Stimulated activated CD8-positive, alpha-beta memory T cell treated with anti-CD3 and anti-CD28 coated beads, Interleukin-4, amount 100 ng/mL, for 48 hours (primary cell): ENCODE measurements around the gene RIMBP2.

Experiments
- DNase-seq: peaks from one replicate; pipeline ENCODE4 v3.0.0-alpha.2; 2020

RIMBP2 gene

DNA sequence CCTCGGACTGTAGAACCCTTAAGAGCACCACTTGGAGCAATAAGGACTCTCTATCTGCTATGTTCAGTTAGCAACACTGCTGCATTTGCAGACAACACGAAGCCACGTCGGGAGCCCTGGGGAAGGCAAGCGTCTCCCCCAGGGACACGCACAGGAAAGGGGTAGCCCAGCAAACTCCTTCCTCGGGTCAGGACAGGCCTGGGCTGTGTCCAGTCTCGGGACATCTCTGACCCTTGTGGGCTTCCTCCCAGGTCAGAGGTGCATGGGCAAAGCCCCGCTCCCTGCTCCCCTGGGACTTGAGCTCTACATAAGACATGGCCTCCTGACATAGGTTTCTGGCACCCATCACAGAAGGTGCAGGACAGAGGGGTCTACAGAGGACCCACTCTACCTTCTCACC lies 258.9 kb downstream of the RIMBP2 start:
- no peak for DNase-seq

DNA sequence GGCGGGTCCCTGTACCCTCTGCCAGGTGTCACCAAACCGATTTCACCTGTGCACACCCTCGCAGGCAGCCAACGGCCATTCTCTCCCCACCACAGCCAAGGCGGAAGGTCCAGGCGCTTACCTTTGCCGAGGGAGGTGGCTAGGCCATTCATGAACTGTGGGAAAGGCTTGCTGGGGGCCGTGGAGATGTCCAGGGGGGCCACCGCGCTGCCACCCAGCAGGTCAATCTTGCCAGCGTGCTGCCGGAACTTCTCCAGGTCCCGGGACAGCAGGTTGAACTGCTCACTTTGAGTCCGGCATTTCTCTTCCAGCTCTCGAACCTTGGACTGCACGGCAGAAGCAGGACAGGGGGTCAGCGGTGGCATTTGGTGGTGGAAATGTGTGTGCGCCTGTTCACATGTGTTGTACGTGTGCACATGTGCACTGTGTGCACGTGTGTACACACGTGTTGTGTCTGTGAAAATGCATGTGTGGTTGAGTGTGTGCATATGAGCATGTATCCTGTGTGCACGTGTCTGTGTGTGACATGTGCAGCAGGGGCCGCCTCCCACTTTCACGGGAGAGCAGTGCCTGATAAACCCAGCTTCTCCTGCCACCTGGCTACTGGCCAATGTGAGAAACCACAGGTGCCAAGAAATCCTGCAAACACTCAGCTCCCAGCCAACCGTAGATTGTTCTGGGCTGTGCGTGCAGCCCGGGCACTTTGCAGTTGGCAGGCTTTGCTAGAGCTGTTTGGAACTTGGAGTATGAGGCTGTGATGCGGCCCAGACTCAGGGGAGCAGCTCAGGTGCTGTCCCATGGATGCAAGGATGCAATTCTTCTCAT lies 259.5 kb downstream of the RIMBP2 start:
- no peak for DNase-seq

DNA sequence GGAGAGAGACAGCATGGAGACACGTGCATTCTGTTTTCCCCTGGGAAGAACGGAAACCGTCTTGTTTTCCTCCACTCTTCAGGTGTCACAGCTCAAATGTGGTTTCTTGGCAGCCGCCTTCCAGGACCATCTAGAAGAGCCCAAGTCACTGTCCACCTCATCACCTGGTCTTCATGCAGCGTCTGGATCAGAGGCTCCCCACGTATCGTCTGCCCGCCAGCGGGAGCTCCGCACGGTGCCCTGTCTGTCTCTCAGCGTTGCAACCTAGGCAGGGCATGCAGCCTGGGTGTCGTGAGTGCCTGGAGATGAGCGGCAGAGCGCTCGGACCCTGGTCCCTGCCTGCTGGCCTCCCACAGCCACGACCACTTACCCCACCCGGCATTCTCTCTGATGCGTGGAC lies 260.9 kb downstream of the RIMBP2 start:
- no peak for DNase-seq

DNA sequence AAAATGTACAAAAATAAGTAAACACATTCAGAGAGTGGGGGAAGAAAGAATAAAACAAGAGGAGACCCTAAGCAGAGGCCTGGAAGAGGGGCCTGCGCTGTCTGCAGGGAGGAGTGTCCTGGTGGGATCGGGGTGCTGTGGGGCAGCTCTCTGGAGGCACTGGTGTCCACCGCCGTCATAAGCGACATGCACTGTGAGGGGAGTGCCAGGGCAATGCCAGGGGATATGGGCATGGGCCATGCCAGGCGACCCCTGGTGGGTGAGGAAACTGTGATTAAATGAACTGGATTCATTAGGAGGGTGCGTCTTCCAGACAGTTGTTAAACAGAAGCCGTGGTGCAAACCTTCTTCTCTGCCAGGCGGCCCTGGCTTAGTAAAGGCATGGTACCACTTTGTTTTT lies 261.8 kb downstream of the RIMBP2 start:
- DNase-seq, result no peak

DNA sequence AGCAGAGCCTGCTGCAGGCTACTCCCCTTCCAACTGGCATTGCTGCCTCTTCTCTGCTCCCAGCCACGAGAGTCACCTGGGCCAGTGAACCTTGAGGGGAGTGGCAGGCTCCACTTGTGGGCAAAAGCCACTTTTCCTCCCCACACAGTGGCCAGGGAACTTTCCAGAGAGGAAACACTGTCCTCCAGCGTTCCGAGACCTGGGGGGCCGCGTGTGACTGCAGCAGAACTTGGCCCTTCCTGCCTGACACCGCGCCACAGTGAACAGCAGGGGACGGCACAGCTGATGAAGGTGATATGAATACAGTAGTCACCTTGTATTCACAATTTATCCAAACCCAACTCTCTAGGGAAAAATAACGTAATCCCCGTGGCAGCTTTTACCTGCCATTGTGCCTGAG lies 263.6 kb downstream of the RIMBP2 start:
- no peak for DNase-seq

DNA sequence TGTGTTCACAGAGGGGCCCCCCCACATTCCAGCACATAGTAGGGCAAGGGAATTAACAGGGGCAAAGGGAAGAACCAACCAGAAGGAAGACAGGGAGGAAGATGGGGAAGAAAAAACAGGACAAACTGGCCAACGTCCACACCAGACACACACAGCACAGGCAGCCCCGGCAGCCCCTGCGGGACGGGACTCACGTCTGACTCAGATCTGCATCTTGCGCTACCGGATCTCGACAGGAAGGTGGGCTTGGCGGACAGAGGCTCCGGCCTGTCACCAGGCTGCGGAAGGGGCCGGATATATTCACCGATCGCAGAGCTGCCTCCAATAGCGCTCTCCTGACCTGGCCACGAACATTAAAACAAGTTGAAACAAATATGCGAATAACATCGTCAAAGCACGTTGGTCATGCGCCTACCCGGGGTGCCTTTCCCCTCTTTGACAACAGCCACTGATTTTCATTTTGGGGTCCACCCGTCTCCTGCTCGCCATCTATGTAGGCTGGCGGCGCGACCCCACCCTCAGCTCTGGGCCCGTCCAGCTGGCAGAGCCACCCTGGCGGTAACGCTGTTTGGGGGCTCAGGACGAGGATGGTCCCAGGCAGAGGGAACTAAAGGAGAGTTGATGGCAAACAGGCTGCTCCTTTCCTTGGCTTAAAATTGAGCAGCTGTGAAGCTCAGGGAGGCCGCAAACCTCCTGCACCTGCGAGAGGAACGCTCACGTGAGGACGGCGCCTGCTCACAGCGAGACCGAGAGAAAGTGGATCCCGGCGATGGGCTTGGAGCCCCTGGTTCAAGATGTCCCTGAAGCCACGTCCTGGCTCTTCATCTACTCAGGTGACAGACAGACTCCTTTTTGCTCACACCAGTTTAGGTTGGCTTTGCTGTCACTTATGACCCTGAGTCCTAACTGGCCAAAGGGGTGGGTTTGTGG lies 264.8 kb downstream of the RIMBP2 start:
- DNase-seq, result no peak

DNA sequence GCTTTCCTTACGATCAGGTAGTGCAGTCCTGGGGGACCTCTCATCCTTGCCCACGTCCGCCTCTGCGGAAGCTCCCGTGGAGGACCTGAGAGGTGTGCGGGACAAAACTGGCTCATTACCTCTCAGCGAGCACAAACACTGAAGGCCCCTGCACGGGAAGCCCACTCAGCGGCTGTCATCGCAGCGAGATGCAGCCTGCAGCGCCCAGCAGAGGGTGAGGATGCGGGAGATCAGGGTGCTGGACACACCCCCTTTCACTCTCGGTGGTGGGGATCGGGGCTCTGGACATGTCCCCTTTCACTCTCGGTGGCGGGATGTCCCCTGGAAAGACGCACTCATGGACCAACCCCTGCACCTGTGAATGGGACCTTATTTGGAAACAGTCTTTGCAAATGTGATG lies 266.8 kb downstream of the RIMBP2 start:
- DNase-seq, result no peak

DNA sequence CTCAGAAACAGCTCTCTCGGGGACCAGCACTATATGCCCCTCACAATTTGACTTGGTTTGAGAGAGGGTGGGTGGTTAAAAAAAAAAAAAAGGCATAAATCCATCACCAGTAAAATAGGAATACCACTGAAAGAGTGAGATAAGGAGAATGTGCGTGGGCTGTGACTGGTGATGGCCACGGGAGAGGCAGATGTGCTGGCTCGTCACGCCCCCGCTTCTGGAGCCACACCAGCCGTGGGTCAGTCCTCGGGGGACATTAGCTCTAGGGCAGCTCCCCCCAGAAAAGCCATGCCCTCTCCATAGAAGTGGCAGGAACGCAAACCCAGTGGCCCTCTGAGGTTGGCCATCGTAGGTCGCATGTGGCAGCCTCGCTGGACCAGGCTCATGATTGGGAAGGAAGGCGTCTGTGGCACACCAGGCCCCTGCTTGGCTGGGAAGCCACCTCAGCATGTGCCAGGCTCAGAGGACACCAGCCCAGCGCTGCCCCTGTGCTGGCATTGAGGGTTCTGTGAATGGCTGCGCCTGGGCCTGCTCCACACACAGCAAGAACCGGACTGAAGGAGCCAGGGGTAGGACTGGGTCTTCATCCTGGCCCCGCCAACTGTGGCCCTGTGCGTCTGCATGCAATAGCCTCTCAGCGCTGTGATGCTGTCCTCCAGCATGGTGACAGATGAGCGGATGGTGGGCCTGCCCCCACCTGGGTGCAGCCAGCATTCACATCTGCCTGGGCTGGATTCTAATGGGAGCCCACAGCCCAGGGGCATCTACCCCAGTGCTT lies 267.9 kb downstream of the RIMBP2 start:
- no peak for DNase-seq

DNA sequence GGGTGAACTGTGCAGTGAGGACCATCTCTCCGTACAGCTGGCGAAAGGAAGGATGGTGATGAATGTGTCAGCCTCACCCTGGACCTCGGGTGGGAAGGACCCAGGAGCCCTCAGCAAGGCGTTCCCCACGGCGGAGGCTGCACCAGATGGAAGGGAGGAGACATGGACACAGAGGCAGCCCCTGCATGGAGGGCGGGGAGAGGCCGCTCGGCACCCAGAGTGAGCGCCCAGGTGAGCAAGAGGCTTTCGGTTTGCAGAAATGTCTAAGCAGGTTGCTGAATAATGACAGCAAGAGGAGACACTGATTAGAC lies 268.5 kb downstream of the RIMBP2 start:
- DNase-seq, result no peak

DNA sequence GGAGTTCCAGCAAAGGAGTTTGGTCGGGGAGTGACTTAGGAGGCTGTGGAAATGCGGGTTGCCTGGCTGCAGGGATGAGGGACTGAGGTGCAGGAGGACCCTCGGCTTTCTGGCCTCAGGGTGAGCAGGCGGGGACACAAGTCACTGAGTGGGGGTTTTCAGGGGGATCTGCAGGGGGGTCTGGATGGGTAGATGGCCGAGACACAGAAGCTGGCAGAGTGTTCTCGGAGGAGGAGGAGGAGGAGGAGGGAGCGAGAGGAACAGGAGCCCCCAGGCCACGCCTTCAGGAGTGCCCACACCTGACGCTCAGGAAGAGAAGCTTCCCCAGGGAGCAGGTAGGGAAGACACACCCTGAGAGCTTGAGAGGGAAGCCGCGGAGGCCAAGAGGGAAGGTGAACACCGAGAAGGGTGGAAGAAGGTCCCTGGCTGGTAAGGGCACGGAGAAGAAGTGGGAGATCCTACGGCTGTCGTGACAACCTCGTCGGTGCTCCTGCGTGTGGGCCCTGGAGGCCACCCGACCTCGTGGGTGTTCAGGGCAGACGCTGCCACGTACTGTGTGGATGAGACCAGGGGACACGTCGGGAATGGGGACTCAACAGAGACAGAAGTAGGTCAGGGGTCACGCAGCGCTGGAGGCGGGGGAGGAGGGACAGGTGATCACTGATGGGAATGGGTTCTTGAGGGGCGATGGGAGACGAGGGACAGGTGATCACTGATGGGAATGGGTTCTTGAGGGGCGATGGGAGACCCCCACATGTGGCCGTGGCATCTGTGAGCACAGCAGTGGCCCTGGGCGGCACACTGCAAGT lies 269.0 kb downstream of the RIMBP2 start:
- DNase-seq, result no peak

DNA sequence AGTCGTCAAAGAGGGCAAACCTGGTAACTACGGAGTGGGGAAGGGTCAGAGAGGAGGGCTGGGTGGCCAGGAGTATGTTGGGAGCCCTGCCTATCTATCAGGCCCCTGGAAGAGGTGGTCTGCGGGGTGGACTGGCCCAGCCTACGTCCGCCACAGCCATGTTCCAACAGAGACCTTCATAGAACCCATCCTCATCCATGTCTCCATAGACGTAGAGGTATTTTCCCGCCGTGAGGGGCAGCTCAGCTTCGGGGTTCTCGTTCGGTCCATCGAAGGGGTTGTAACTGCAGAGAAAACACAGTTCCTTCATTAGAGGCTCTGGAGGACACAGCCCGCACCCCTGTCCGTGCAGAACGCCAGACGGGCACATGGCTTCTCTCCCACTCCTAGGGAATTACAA lies 271.1 kb downstream of the RIMBP2 start:
- DNase-seq, result no peak

DNA sequence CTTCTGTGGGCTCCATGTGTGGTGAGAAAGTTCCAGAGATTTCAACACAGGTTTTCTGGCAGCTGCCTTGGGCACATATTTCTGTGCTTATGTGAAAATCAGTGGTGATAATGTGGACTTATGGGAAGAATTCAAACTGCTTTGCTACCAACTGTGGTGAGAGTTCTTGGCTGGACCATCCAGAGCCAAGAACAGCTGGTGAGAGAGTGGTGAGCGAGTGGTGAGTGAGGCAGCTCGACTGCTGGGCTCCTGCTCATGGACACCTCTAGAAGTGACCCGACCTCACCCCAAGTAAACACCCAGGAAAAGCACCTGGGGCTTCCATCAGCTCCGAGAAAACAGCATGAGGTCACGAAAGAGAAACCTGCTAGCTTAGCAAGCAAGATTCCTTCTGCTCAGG lies 272.0 kb downstream of the RIMBP2 start:
- DNase-seq, result no peak

DNA sequence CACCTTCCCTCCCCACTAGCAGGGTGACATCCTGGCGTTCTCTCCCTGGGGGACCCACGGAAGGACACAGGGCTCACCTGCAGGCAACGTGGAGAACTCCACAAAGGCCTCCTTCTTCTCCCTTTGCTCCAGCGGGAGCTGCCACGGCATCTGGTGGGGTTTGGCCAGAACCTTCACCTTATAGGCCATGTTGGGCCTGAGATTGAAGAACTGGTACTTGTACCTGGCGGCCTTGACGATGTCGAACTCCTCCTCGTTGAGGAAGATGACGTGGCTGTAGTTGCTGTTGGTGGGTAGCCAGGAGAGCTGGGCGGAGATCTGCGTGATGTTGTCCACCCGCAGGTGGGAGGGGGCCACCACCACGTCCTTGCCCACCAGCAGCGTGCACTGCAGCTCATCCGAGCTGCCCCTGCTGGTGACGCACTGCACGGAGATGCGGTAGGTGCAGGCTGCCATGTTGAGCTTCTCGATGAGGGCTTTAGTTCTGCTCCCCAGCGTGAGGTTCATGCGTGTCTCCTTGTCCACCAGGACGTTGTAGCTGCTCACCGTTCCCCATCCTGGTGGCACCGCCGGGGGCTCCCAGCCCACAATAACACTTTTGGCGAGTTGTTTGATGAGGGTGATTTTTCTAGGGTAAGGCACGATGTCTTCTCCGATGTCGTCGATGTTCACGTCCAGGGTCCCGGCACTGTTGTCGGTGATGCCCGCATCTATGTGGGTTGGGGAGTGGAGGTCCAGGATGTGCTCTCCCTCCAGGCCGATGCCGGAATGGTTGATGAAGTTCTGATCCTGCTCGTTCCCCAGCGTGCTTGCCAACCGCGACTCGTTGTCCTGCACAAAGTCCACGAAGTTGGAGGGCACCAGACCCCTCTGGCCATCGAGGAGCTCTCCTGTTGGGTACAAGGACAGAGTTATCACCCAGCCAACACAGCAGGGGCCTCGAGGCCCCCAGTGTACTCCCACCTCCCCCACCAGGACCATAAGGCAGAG lies 274.0 kb downstream of the RIMBP2 start:
- DNase-seq, result no peak

DNA sequence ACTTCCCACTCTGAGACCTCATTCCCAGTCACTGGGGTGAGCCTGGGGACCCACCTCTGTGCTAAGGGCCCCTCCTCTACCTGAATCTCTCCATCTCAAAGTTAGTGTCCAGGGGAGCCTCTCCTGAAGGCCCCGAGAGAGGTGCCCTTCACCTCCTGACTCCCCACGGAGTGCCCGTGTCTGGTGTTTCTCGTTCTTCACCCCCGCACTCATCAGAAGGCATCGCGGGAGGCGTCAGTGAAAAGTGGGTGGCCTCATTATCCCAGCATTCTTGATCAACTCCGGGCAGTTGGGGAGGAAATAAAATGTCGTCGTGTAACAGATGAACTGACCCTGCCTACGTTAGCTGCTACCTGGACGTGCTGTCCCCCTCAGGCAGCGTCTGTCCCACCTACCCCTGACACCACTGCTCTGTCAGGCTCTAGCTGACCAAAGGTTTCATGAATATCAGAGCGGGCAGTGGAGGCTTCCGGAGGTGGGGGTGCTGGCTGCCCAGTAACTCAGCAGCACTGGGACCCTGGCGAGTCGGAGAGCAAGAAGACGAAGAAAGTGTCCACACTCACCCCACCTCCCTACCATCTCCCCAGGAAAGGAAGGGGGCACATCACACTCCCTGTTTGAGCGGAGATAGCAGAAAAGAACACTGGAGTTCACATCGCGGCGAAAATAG lies 275.6 kb downstream of the RIMBP2 start:
- DNase-seq, result no peak

DNA sequence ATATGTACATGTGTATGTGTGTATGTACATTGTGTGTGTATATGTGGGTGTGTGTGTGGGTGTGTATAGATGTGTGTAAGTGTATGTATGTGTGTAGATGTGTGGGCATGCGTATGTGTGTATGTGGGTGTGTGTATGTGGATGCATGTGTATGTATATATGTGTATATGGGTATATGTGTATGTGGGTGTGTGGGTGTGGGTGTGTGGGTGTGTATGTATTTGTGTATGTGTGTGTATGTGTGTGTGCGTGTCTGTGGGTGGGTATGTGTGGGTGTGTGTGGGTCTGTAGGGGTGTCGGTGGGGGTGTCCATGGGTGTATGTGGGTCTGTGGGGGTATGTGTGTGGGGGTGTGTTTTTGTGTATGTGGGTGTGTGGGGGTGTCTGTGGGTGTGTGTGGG lies 276.8 kb downstream of the RIMBP2 start:
- no peak for DNase-seq

DNA sequence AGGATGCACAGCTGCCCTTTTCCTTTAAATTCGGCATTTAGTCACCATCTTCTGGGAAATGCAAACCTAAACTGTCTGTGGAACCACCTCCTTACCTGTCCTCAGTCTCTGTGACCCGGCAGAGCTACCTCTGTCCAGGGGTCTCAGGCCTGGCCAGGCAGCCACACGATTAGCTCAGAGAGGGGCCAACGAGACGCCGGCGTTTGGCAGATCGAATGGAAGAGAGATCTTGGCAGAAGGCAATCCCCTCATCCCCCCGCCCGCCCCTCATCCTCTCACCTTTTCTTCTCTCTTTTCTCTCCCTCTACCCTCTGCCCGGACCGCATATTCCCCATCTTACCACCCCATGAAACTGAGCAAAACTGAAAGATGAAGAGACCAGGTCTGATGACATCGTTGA lies 277.4 kb downstream of the RIMBP2 start:
- no peak for DNase-seq

DNA sequence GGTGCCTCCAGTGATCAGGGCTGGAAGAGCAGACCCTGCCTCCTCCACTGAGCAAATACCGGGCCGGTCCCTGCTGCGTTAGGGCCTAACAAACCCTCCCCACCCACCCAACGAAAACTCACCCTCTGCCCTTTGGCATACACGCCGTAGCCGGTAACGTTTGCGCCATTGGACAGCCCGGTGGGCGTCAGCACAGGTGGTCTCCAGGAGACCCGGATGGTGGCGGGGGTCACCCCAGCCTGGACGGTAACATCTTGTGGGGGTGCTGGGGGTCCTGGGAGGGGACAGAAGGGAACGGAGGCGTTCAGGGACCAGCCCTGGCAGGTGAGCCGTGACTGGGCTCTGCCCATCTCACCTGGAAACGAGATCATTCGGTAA lies 277.9 kb downstream of the RIMBP2 start:
- DNase-seq, result no peak

DNA sequence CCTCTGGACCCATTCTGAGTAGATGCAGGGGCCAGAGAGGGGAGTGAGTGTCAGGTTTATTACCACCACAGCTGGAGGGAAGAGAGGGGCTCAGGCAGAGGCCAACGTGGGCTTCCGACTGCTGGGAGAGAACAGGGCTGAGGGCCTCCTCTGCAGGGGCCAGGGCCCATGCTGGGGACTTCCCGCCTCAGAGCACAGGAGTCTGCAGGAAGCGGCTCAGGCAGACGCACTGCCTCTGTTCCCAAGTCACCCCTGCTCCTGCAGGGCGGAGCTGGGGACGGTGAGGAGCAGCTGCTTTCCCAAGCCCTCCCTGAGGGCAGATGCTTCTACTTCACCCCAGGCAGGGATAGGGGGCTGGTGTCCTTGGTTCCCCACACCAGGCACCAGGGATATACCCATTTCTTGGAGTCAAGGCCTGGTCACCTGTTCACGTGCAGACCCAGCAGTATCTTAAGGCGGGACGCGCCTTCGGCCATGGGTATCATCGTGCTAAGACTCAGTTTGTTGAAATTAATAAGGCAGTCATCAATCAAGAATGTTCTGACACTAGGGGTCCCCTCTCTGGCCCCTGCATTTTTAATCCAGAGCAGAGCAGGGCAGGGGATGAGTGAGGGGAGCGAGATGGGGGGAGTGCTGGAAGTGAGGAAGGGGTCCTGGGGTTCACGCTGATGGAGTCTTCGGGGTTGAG lies 278.4 kb downstream of the RIMBP2 start:
- DNase-seq, result no peak

DNA sequence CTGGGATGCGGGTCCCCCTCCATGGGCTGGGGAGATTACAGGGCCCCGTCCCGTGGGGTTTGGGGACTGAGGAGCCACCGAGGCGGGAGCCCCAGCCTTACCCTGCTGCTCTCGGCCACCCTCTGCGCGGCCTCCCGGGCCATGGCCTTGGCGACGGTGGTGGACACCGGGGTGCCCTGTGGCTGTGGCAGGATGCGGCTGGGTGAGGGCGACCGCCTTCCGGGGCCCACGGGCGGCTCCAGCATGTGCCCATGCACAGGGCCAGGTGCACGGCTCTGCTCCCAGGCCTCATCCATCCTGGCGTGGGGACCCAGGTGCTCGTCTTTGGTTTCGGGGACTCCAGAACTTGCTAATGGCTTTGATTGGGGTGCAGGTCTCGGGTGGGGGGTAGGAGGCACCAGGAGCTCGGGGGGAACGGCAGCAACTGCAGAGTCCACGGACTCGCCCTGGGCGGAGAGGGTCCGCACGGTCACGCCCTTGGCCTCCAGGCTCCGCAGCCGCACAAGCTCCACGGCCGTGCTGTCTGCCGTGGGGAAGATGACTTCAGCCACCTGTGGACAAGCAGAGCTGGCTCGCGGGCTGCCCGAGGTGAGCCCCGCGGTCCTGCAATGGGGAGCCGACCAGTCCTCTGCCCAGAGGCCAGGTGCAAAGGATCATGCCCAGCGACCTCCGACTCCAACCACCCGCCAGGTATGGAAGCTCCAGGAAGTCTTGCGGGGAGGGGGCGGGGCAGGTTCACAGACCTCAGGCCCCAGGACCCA lies 279.2 kb downstream of the RIMBP2 start:
- DNase-seq, result no peak
